ENCODE results near the gene WDR72.
"Not testable (repeated sequence)": the region's sequence is repeated elsewhere in the genome, so short reads cannot be mapped to it uniquely, and the experiment has no call there.

Gene WDR72

DNA sequence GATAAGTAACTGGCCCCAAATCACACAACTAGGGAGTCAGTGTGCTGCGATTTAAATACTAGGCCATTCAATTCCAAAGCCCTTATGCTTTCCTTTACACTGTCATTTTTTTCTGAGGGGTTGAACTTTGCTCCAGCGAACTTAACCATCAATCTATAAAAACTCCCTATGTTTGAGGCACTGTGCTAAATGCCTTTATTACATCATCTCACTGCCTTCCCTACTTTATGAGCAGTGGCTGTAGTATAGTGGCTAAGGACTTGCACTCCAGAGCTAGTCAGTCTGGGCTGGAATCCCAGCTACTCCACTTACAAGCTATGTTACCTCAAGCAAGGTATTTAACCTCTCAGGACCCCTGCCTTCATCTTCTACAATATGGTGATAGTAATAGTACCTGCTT, 26.9 kb upstream of the WDR72 start:
- no peak for DNase-seq (ENCODE audit: low read depth)
- no peak overlapping the region for H3K4me3 ChIP-seq (ENCODE audit: low read length)
- TF ChIP-seq, protein P1, sequence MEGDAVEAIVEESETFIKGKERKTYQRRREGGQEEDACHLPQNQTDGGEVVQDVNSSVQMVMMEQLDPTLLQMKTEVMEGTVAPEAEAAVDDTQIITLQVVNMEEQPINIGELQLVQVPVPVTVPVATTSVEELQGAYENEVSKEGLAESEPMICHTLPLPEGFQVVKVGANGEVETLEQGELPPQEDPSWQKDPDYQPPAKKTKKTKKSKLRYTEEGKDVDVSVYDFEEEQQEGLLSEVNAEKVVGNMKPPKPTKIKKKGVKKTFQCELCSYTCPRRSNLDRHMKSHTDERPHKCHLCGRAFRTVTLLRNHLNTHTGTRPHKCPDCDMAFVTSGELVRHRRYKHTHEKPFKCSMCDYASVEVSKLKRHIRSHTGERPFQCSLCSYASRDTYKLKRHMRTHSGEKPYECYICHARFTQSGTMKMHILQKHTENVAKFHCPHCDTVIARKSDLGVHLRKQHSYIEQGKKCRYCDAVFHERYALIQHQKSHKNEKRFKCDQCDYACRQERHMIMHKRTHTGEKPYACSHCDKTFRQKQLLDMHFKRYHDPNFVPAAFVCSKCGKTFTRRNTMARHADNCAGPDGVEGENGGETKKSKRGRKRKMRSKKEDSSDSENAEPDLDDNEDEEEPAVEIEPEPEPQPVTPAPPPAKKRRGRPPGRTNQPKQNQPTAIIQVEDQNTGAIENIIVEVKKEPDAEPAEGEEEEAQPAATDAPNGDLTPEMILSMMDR (IDR thresholded peaks at IDR 0.05; ENCODE audit: insufficient read depth, low read depth, low read length, missing control alignments) = no peak

DNA sequence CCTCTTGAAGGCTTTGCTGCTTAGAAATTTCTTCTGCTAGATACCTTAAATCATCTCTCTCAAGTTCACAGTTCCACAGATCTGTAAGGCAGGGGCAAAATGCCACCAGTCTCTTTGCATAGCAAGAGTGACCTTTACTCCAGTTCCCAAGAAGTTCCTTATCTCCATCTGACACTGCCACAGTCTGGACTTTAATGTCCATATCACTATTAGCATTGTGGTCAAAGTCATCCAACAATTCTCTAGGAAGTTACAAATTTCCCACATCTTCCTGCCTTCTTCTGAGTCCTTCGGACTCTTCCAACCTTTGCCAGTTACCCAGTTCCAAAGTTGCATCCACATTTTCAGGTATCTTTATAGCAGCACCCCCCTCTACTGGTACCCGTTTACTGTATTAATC, 25.8 kb upstream of the WDR72 start:
- H3K4me3 ChIP-seq (ENCODE audit: low read length); DNase-seq (ENCODE audit: low read depth): not testable (repeated sequence)

DNA sequence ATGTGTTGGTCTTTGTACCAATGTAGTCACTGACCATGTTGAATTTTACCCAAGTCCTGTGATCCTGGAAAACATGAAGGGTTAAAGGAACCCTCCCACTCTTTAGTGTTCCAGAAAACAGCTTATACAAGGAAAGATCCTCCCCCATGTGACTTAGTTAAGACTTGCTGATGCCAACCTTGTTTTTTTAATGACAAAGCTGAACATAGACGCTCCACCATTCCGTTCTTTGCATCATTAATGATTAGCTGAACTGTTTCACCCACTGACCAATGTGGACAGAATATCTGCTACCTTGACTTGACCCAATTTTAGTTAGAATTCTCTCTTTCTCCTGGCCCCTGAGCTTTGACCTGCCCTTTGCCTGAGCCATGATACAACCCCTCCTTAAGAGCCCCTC, 3.5 kb upstream of the WDR72 start:
- DNase-seq (ENCODE audit: low read depth) = no peak
- TF ChIP-seq, protein P1 (IDR thresholded peaks at IDR 0.05; ENCODE audit: insufficient read depth, low read depth, low read length, missing control alignments) = no peak
- no peak overlapping the region for H3K4me3 ChIP-seq (ENCODE audit: low read length)

DNA sequence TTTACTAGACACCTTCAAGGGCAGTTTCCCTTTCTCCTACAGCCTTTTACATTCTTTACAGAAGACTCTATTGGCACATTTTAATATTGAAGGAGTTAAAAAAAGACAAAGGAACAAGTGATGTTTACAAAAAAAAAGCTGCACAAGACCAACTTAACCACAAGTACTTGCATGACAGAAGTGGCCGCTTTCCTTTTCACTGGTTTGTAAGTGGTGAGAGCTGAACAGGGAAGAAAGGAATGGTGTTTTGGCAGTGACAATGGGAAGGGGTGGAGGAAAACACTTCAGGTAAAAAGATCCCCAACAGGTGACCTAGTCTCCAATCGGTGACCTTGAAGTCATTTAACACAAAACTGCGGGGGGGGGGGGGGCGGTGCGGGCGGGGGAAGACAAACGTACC, 1.1 kb downstream of the WDR72 start:
- no peak overlapping the region for H3K4me3 ChIP-seq (ENCODE audit: low read length)
- TF ChIP-seq, protein P1 (IDR thresholded peaks at IDR 0.05; ENCODE audit: insufficient read depth, low read depth, low read length, missing control alignments) = no peak
- DNase-seq (ENCODE audit: low read depth) = peak; percentile 4

DNA sequence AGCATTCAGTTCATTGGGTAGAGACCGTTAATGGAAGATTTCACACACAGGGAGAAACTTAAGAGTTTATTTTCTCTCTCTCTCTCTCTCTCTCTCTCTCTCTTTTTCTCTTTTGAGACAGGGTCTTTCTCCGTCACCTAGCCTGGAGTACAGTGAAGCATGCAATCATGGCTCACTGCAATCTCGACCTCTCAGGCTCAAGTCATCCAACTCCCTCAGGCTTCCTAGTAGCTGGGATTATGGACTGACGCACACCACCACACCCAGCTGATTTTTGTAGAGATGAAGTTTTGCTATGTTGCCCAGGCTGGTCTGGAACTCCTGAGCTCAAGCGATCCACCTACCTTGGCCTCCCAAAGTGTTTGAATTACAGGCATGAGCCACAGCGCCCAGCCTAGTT, 1.6 kb downstream of the WDR72 start:
- DNase-seq (ENCODE audit: low read depth) = peak; percentile 36

DNA sequence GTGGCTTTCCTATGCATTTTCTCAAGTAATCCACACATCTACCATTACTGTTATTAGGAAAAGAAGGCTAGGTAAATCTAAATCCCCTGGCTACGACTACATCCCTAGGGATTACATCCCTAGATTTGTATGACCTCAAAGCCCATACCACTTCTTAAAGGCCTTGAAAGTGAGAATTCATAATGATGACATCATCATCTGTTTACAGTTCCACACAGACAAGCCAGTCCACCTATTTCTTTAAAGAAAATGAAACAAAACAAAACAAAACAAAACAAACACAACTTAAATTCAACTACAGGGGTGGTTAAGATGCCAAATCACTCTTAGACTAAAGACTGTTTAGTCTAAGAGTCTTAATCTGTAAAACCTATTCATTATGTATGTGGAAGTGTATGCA, 5.7 kb downstream of the WDR72 start:
- no peak overlapping the region for H3K4me3 ChIP-seq (ENCODE audit: low read length)
- DNase-seq (ENCODE audit: low read depth) = no peak
- TF ChIP-seq, protein P1 (IDR thresholded peaks at IDR 0.05; ENCODE audit: insufficient read depth, low read depth, low read length, missing control alignments) = no peak

More for the DNA sequence above, 1.6 kb downstream of the WDR72 start:
- H3K4me3 ChIP-seq (ENCODE audit: low read length) = no peak overlapping the region
- TF ChIP-seq, protein P1 (IDR thresholded peaks at IDR 0.05; ENCODE audit: insufficient read depth, low read depth, low read length, missing control alignments) = no peak

DNA sequence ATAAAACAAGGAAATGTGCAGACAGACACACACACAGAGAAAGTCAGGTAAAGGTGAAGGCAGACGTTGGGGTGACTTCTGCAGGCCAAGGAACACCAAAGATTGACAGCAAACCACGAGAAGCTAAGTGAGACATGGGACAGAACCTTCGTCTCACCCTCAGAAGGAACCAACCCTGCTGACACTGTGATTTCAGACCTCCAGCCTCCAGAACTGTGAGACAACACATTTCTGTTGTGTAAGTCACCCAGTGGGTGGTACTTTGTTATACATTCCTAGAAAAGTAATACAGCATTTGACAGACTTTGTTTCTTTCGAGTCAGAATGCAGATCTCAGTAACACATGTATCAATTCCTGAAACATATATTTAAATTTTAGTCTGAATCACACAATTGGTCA, 7.1 kb downstream of the WDR72 start:
- peak; percentile 5 for DNase-seq (ENCODE audit: low read depth)
- H3K4me3 ChIP-seq (ENCODE audit: low read length) = no peak overlapping the region
- TF ChIP-seq, protein P1 (IDR thresholded peaks at IDR 0.05; ENCODE audit: insufficient read depth, low read depth, low read length, missing control alignments) = no peak
